Ishikawa (cell line): ENCODE results near the gene AADACL3.

Experiments
- EP300 ChIP-seq: IDR thresholded peaks from 2 replicates; pipeline ENCODE4 v1.6.1; 2012; ENCODE audit warnings: borderline replicate concordance
- FOXM1 ChIP-seq: IDR thresholded peaks from 2 replicates; pipeline ENCODE4 v1.6.1; 2012; ENCODE audit warnings: low read depth, borderline replicate concordance
- TAF1 ChIP-seq: IDR thresholded peaks from 2 replicates; pipeline ENCODE4 v1.6.1; 2012; ENCODE audit warnings: low read depth, mild to moderate bottlenecking
- TCF12 ChIP-seq: IDR thresholded peaks from 2 replicates; pipeline ENCODE4 v1.6.1; 2012; ENCODE audit warnings: low read depth
- YY1 ChIP-seq: IDR thresholded peaks from 2 replicates; pipeline ENCODE4 v1.6.1; 2012; ENCODE audit warnings: low read depth
- TF ChIP-seq, protein P1 (sequence below): IDR thresholded peaks from 2 replicates; pipeline ENCODE4 v1.6.1; 2012
- TF ChIP-seq, protein P2 (sequence below): IDR thresholded peaks from 2 replicates; pipeline ENCODE4 v1.6.1; 2012; ENCODE audit warnings: low read depth, mild to moderate bottlenecking

DNA sequence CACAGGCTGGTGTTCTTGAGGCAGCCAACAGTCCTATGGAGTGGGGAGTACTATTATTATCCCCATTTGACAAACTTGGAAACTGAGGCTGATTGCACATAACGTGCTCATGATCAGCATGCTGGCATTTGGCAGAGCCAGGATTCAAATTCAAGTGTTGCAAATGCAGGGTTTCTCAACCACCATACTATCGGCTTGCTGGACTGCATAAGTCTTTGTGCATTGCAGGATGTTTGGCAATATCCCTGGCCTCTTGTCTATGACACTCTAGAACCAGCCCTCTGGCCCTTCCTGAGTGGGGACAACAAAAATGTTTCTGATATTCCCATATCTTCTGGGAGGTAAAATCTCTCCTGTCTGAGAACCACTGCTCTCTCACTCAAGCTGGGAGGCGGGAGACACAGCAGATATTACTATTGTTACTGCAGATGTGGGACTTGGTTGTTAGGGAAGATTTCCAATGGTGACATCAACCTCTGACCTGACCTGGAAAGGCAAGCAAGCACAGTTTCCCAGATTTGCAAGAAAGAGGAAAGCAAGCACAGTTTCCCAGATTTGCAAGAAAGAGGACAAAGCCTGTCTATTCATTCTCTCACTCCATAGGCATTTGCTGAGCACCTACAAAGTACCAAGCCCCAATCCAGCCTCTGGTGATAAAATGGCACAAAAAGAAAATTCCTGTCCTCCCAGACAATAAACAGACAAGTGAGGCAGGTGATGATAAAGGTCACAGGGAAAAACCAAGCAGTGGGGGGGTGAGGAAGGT is 1.0 kb upstream of the AADACL3 start:
- TF ChIP-seq TAF1: no peak
- TF ChIP-seq, protein P1, sequence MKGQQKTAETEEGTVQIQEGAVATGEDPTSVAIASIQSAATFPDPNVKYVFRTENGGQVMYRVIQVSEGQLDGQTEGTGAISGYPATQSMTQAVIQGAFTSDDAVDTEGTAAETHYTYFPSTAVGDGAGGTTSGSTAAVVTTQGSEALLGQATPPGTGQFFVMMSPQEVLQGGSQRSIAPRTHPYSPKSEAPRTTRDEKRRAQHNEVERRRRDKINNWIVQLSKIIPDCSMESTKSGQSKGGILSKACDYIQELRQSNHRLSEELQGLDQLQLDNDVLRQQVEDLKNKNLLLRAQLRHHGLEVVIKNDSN: no peak
- TF ChIP-seq, protein P2, sequence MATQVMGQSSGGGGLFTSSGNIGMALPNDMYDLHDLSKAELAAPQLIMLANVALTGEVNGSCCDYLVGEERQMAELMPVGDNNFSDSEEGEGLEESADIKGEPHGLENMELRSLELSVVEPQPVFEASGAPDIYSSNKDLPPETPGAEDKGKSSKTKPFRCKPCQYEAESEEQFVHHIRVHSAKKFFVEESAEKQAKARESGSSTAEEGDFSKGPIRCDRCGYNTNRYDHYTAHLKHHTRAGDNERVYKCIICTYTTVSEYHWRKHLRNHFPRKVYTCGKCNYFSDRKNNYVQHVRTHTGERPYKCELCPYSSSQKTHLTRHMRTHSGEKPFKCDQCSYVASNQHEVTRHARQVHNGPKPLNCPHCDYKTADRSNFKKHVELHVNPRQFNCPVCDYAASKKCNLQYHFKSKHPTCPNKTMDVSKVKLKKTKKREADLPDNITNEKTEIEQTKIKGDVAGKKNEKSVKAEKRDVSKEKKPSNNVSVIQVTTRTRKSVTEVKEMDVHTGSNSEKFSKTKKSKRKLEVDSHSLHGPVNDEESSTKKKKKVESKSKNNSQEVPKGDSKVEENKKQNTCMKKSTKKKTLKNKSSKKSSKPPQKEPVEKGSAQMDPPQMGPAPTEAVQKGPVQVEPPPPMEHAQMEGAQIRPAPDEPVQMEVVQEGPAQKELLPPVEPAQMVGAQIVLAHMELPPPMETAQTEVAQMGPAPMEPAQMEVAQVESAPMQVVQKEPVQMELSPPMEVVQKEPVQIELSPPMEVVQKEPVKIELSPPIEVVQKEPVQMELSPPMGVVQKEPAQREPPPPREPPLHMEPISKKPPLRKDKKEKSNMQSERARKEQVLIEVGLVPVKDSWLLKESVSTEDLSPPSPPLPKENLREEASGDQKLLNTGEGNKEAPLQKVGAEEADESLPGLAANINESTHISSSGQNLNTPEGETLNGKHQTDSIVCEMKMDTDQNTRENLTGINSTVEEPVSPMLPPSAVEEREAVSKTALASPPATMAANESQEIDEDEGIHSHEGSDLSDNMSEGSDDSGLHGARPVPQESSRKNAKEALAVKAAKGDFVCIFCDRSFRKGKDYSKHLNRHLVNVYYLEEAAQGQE: no peak
- TF ChIP-seq YY1: no peak
- no peak for TF ChIP-seq TCF12
- no peak for TF ChIP-seq EP300
- no peak for TF ChIP-seq FOXM1
